GM10248 (cell line): Measurements from ENCODE around the gene CAMK1D.

Experiments
- CTCF ChIA-PET: fragments of 300-600 bp; sonication (Branson Sonifier 250); formaldehyde crosslinking; extraction: SDS; loops from one replicate; lab custom pipeline; 2021; ENCODE audit warnings: antibody characterized with exemption; lab: Yijun Ruan, JAX
- POLR2A ChIA-PET: fragments of 350-650 bp; sonication (Branson Sonifier 250); formaldehyde crosslinking; extraction: SDS; loops from one replicate; lab custom pipeline; 2020; ENCODE audit warnings: antibody characterized with exemption; lab: Yijun Ruan, JAX
- DNase-seq: peaks from one replicate; pipeline ENCODE4 v3.0.0; 2012; ENCODE audit errors: extremely low spot score
- CTCF ChIP-seq: IDR thresholded peaks from 2 replicates; pipeline ENCODE4 v1.5.1; 2012; ENCODE audit warnings: mild to moderate bottlenecking, low read depth; ENCODE audit errors: extremely low read depth, missing control alignments, control extremely low read depth

Gene CAMK1D

GRCh38 chr10:12841426-12841825 lies 492.1 kb downstream of the CAMK1D start:
- CTCF ChIA-PET, result no interaction called here
- DNase-seq, result no peak
- no peak for TF ChIP-seq CTCF
- POLR2A ChIA-PET, result no interaction called here

- POLR2A ChIA-PET, result no interaction called here
- CTCF ChIA-PET, result no interaction called here
- DNase-seq, result no peak
- TF ChIP-seq CTCF, result no peak
These were observed 492.5 kb downstream of the CAMK1D start for GRCh38 chr10:12841826-12842225.

GRCh38 chr10:12842310-12842709 lies 493.0 kb downstream of the CAMK1D start:
- TF ChIP-seq CTCF, result no peak
- POLR2A ChIA-PET, result no interaction called here
- CTCF ChIA-PET, result no interaction called here
- DNase-seq, result no peak

GRCh38 chr10:12843296-12843945 lies 494.1 kb downstream of the CAMK1D start:
- POLR2A ChIA-PET, result interaction anchor here (0.6 kb wide), 1 partner anchor 891 kb away, joined by 3 read pairs; no protein-coding TSS in a partner anchor
- no peak for TF ChIP-seq CTCF

GRCh38 chr10:12844811-12845483 lies 495.6 kb downstream of the CAMK1D start:
- CTCF ChIA-PET, result no interaction called here
- DNase-seq, result no peak
- POLR2A ChIA-PET, result no interaction called here
- TF ChIP-seq CTCF, result no peak

More at GRCh38 chr10:12843296-12843945, 494.1 kb downstream of the CAMK1D start:
- CTCF ChIA-PET, result no interaction called here
- no peak for DNase-seq

GRCh38 chr10:12846718-12847117 lies 497.4 kb downstream of the CAMK1D start:
- CTCF ChIA-PET, result interaction anchor here (0.8 to 2.2 kb wide), 4 partner anchors 9 to 28 kb away, joined by 3 to 9 read pairs (median 4); no protein-coding TSS in a partner anchor

More at GRCh38 chr10:12846718-12847117, 497.4 kb downstream of the CAMK1D start:
- TF ChIP-seq CTCF, result no peak
- POLR2A ChIA-PET, result no interaction called here
- DNase-seq, result no peak
